GM23248 (cell line): ENCODE measurements around the gene HSBP1L1.

Experiments used
- EZH2 ChIP-seq: fragments of 200-600 bp; sonication (generic); IDR thresholded peaks from 2 replicates; pipeline ENCODE4 v1.6.1; 2018; ENCODE audit warnings: antibody characterized with exemption, mild to moderate bottlenecking; ENCODE audit not compliant: insufficient read depth, poor library complexity, severe bottlenecking
- EZH2phosphoT487 ChIP-seq: fragments of 200-600 bp; sonication (generic); IDR thresholded peaks from 2 replicates; pipeline ENCODE4 v1.6.1; 2018; ENCODE audit warnings: antibody characterized with exemption, moderate library complexity, mild to moderate bottlenecking, low read depth; ENCODE audit not compliant: insufficient read depth

GRCh38 chr18:79962311-79962710 is 2.1 kb upstream of the HSBP1L1 start:
- no peak for TF ChIP-seq EZH2phosphoT487
- TF ChIP-seq EZH2 = no peak
